Fibroblast of pulmonary artery (primary cell): Measurements from ENCODE around the gene TBATA.

ENCODE experiments used
- DNase-seq: peaks from one replicate; pipeline ENCODE4 v3.0.0-alpha.2; 2010; ENCODE audit warnings: low read depth
- H3K4me3 ChIP-seq: replicated peaks from 2 replicates; pipeline ENCODE4 v1.5.1; 2011; ENCODE audit warnings: low read depth, mild to moderate bottlenecking, control low read depth, low read length, moderate library complexity
- TF ChIP-seq, protein P1 (sequence below): IDR thresholded peaks from 2 replicates; pipeline ENCODE4 v1.5.1; 2011; ENCODE audit warnings: mild to moderate bottlenecking, control low read depth, low read length, inconsistent platforms; ENCODE audit errors: missing control alignments

The TBATA gene

GRCh38 chr10:70786799-70787415 lies 1.7 kb upstream of the TBATA start:
- TF ChIP-seq, protein P1, sequence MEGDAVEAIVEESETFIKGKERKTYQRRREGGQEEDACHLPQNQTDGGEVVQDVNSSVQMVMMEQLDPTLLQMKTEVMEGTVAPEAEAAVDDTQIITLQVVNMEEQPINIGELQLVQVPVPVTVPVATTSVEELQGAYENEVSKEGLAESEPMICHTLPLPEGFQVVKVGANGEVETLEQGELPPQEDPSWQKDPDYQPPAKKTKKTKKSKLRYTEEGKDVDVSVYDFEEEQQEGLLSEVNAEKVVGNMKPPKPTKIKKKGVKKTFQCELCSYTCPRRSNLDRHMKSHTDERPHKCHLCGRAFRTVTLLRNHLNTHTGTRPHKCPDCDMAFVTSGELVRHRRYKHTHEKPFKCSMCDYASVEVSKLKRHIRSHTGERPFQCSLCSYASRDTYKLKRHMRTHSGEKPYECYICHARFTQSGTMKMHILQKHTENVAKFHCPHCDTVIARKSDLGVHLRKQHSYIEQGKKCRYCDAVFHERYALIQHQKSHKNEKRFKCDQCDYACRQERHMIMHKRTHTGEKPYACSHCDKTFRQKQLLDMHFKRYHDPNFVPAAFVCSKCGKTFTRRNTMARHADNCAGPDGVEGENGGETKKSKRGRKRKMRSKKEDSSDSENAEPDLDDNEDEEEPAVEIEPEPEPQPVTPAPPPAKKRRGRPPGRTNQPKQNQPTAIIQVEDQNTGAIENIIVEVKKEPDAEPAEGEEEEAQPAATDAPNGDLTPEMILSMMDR, result no peak
- H3K4me3 ChIP-seq, result no peak overlapping the region
- DNase-seq, result no peak

DNA sequence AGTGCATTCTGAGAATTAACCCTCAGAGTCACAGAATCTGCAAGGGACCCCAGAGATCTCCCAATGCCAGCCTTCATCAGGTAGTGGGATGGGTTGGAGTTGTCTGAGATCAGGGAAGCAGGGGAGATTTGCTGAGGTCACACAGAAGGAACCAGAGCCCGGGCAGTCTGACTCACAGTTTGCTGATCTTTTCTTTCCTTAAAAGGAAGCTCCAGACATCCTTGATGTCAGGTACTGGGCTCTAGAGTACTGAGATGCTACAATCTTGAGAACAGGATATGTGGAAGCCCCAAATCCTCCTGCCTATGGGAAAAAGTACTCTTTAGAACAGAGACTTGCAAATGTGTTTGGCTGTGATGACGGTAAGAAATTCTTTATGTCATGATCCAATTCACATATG lies 706 bp downstream of the TBATA start:
- no peak overlapping the region for H3K4me3 ChIP-seq
- DNase-seq, result no peak
- TF ChIP-seq, protein P1, result no peak

GRCh38 chr10:70784016-70784415 lies 1.2 kb downstream of the TBATA start:
- H3K4me3 ChIP-seq, result no peak overlapping the region
- DNase-seq, result no peak
- TF ChIP-seq, protein P1, result no peak

DNA sequence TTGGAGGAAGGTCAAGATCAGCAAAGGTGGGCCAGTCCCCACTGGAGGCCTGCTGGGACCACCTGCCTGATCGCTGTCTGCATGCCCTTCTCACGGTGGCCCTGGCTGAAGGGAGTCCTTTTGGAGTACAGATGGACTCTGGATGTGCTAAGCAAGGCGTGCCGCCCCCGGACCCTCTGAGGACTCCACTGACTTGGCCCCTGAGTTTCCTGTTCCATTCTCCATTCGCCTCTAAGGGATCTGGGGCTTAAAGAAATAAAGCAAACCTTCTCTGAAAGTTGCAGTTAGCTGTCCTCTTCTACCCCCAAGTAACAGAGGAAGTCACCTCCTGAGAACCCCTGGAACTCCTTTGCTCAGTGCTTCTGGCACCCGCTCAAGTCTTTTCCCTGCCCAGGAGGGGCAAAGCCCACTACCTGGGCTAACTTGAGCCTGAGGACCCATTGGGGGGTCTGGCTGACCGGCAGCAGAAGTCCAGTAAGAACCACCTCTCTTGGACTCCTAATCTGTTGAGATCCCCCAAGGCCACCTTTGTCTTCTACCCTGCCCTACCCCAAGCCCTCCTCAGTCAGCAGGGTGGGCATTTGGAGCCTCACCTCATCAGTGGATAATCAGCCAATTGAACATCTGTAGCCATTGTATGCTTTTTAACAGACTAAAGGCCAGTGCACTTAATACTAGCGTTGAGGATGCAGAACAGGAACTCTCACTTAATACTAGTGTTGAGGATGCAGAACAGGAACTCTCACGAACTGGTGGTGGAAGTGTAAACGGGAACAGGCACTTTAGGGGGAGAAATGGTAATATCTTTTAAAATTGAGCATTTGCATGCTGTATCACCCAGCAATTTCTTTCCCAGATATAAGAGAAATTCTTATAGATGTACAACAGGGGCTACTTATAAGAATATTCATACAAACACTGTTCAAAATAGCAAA lies 2.2 kb downstream of the TBATA start:
- H3K4me3 ChIP-seq, result no peak overlapping the region
- TF ChIP-seq, protein P1, result no peak
- no peak for DNase-seq

- TF ChIP-seq, protein P1, result no peak
- H3K4me3 ChIP-seq, result no peak overlapping the region
- no peak for DNase-seq
Observed at GRCh38 chr10:70782086-70782745, 3.0 kb downstream of the TBATA start.

- TF ChIP-seq, protein P1, result no peak
- H3K4me3 ChIP-seq, result no peak overlapping the region
- DNase-seq, result no peak
Observed at GRCh38 chr10:70781461-70782051, 3.6 kb downstream of the TBATA start.
